Calu3 (cell line): Measurements from ENCODE around the gene LIPN. TPM values are rescaled to one million over a fixed set of nuclear protein-coding genes. Genes with fewer than 3 reads are reported as not detected.

Experiments used
- BruUV-seq: library from RNA; stranded (reverse); fragments of 400-500 nt; replicated peaks from 2 replicates; lab custom pipeline; 2021; lab: Mats Ljungman, UMichigan
- CTCF ChIA-PET: fragments of 300-600 bp; sonication (Branson Sonifier 250); formaldehyde crosslinking; loops from one replicate; lab custom pipeline; 2022; ENCODE audit warnings: antibody characterized with exemption; lab: Charles Lee
- DNase-seq: peaks from one replicate; pipeline ENCODE4 v3.0.0; 2022
- H3K27ac Mint-ChIP-seq: one replicate; pipeline ENCODE4 v1.8.0; 2022; ENCODE audit warnings: mixed read lengths; ENCODE audit not compliant: unreplicated experiment
- H3K27me3 Mint-ChIP-seq: one replicate; pipeline ENCODE4 v1.8.0; 2022; ENCODE audit warnings: mixed read lengths; ENCODE audit not compliant: unreplicated experiment
- H3K36me3 Mint-ChIP-seq: one replicate; pipeline ENCODE4 v1.8.0; 2022; ENCODE audit warnings: mild to moderate bottlenecking, moderate library complexity, mixed read lengths; ENCODE audit not compliant: insufficient read depth, unreplicated experiment
- H3K4me1 Mint-ChIP-seq: one replicate; pipeline ENCODE4 v1.8.0; 2022; ENCODE audit warnings: mild to moderate bottlenecking, low read depth, mixed read lengths; ENCODE audit not compliant: unreplicated experiment
- H3K4me3 Mint-ChIP-seq: one replicate; pipeline ENCODE4 v1.8.0; 2022; ENCODE audit warnings: mild to moderate bottlenecking, low read depth, moderate library complexity, mixed read lengths; ENCODE audit not compliant: unreplicated experiment
- H3K9me3 Mint-ChIP-seq: one replicate; pipeline ENCODE4 v1.8.0; 2022; ENCODE audit warnings: low read depth, mixed read lengths; ENCODE audit not compliant: unreplicated experiment
- intact Hi-C: fragments of 100-400 bp; cut with micrococcal nuclease; formaldehyde crosslinking; loops from one replicate; pipeline ENCODE4 v1.10.0; 2022; ENCODE audit not compliant: unreplicated experiment
- total RNA-seq: library from RNA; stranded (reverse); gene quantifications from 2 replicates; pipeline ENCODE4 v1.2.3, GENCODE V29; 2022
- TF ChIP-seq, protein P1 (sequence below): fragments of 200-600 bp; IDR thresholded peaks from one replicate; pipeline ENCODE4 v1.8.0; 2022; ENCODE audit warnings: antibody characterized with exemption; ENCODE audit not compliant: unreplicated experiment

LIPN gene
- total RNA-seq, 1 experiment from 2014 or later: not detected

- DNase-seq: no peak
- intact Hi-C loops: loop anchor here (5.0 kb wide), 1 partner anchor 107 kb away; no protein-coding TSS in a partner anchor
- Mint-ChIP-seq H3K27ac (no peak overlapping the region), H3K4me3 (no peak overlapping the region), H3K36me3 (no peaks in the 10 kb centered on the region), H3K9me3 (no peaks in the 10 kb centered on the region), H3K27me3 (no peaks in the 10 kb centered on the region), H3K4me1 (peaks cover 18% of the 10 kb centered on the region)
- TF ChIP-seq, protein P1, sequence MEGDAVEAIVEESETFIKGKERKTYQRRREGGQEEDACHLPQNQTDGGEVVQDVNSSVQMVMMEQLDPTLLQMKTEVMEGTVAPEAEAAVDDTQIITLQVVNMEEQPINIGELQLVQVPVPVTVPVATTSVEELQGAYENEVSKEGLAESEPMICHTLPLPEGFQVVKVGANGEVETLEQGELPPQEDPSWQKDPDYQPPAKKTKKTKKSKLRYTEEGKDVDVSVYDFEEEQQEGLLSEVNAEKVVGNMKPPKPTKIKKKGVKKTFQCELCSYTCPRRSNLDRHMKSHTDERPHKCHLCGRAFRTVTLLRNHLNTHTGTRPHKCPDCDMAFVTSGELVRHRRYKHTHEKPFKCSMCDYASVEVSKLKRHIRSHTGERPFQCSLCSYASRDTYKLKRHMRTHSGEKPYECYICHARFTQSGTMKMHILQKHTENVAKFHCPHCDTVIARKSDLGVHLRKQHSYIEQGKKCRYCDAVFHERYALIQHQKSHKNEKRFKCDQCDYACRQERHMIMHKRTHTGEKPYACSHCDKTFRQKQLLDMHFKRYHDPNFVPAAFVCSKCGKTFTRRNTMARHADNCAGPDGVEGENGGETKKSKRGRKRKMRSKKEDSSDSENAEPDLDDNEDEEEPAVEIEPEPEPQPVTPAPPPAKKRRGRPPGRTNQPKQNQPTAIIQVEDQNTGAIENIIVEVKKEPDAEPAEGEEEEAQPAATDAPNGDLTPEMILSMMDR: no peak
- CTCF ChIA-PET: interaction anchor here (0.7 kb wide), 1 partner anchor 14 kb away, joined by 3 read pairs; no protein-coding TSS in a partner anchor
- no TSS peak for BruUV-seq
Observed at GRCh38 chr10:88793712-88794299, 34.0 kb downstream of the LIPN start.

DNA sequence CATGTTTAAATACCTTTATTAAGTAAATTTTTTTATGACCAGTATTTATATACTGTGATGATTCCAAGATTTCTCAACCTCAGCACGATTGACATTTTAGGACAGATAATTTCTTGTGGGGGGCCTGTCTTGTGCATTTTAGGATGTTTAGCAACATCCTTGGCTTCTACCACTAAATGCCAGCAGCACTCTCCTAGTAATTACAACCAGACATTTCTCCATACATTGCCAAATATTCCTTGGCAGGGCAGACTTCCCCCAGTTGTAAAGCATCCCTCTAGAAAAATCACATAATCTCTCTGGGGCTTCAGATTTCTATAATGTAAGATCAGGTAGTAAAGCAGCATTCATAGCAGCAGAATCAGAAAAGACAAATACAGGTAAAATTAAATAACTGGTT lies 34.9 kb downstream of the LIPN start:
- Mint-ChIP-seq H3K27me3 (no peaks in the 10 kb centered on the region), H3K4me3 (no peak overlapping the region), H3K36me3 (no peaks in the 10 kb centered on the region), H3K27ac (no peak overlapping the region), H3K9me3 (no peaks in the 10 kb centered on the region), H3K4me1 (peaks cover 18% of the 10 kb centered on the region)
- CTCF ChIA-PET: no interaction called here
- intact Hi-C loops: loop anchor here (5.0 kb wide), 1 partner anchor 107 kb away; no protein-coding TSS in a partner anchor
- TF ChIP-seq, protein P1: no peak
- DNase-seq: no peak
- BruUV-seq: no TSS peak

- TF ChIP-seq, protein P1: no peak
- DNase-seq: no peak
- BruUV-seq: no TSS peak
- intact Hi-C loops: no loop called here
- H3K4me3 Mint-ChIP-seq: no peak overlapping the region
- no peaks in the 10 kb centered on the region for H3K9me3 Mint-ChIP-seq
- H3K27ac Mint-ChIP-seq: no peak overlapping the region
- no peaks in the 10 kb centered on the region for H3K4me1 Mint-ChIP-seq
- CTCF ChIA-PET: interaction anchor here (0.6 kb wide), 1 partner anchor 1864 kb away, joined by 6 read pairs; no protein-coding TSS in a partner anchor
- no peaks in the 10 kb centered on the region for H3K27me3 Mint-ChIP-seq
- H3K36me3 Mint-ChIP-seq: no peaks in the 10 kb centered on the region
Observed at GRCh38 chr10:88800152-88801125, 40.6 kb downstream of the LIPN start.

- Mint-ChIP-seq H3K36me3 (no peaks in the 10 kb centered on the region), H3K9me3 (no peaks in the 10 kb centered on the region), H3K27ac (no peak within 1 kb of the TSS), H3K4me1 (no peaks in the 10 kb centered on the region), H3K4me3 (no peak within 1 kb of the TSS), H3K27me3 (no peaks in the 10 kb centered on the region)
- intact Hi-C loops: no loop called here
- no TSS peak for BruUV-seq
- TF ChIP-seq, protein P1: no peak
- CTCF ChIA-PET: no interaction called here
- no peak for DNase-seq
Observed at GRCh38 chr10:88802523-88803285, 42.9 kb downstream of the LIPN start, which contains the start of gene LIPM. TSS of gene LIPM (plus strand) at chr10:88802730. CDS start at chr10:88802897, 167 bp downstream.
